Neural cell (in vitro differentiated cells): ENCODE results near the gene COL4A2.

Source experiments
- EZH2 ChIP-seq: fragments of 200-600, 300-800 bp; shearing (Covaris generic), sonication (generic); IDR thresholded peaks from 2 replicates; pipeline ENCODE4 v1.6.1; 2014; ENCODE audit warnings: antibody characterized with exemption, low read length, borderline replicate concordance, mild to moderate bottlenecking; ENCODE audit not compliant: insufficient read depth, poor library complexity, severe bottlenecking
- MXI1 ChIP-seq: fragments of 450-650 bp; conservative IDR thresholded peaks from 2 replicates; pipeline ENCODE4 v1.6.1; 2014; ENCODE audit warnings: antibody characterized with exemption, mild to moderate bottlenecking; ENCODE audit not compliant: poor library complexity, severe bottlenecking
- POLR2AphosphoS5 ChIP-seq: IDR thresholded peaks from 2 replicates; pipeline ENCODE4 v1.6.1; 2012
- RAD21 ChIP-seq: fragments of 450-650 bp; conservative IDR thresholded peaks from 2 replicates; pipeline ENCODE4 v1.6.1; 2014; ENCODE audit warnings: antibody characterized with exemption, mild to moderate bottlenecking, moderate library complexity
- SMC3 ChIP-seq: fragments of 450-650 bp; conservative IDR thresholded peaks from 2 replicates; pipeline ENCODE4 v1.6.1; 2014; ENCODE audit warnings: antibody characterized with exemption, mild to moderate bottlenecking, moderate library complexity; ENCODE audit not compliant: poor library complexity
- TF ChIP-seq, protein P1 (sequence below): fragments of 450-650 bp; IDR thresholded peaks from 2 replicates; pipeline ENCODE4 v1.5.1; 2014; ENCODE audit warnings: antibody characterized with exemption, mild to moderate bottlenecking, moderate library complexity; ENCODE audit not compliant: poor library complexity, severe bottlenecking
- TF ChIP-seq, protein P2 (sequence below): IDR thresholded peaks from 2 replicates; pipeline ENCODE4 v1.6.1; 2012; ENCODE audit warnings: borderline replicate concordance

DNA sequence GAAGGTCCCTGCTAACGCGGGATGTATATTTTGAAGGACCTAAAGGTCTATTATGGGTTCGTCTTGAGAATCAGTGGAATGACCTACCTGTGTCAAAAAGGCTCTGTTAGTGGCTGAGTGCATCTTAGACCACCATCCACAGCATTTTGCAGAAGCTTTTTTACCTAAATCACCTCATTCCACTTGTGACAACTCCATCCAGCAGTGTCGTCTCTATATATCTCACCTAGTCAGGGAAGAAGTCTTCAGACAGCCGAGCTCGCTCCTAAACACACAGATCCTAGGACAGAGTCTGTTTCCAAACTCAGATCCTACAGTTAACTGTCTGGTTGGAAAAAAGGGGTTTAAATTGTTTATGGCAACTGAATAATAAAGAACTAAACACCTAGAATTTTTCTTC is 33.8 kb upstream of the COL4A2 start:
- TF ChIP-seq, protein P1, sequence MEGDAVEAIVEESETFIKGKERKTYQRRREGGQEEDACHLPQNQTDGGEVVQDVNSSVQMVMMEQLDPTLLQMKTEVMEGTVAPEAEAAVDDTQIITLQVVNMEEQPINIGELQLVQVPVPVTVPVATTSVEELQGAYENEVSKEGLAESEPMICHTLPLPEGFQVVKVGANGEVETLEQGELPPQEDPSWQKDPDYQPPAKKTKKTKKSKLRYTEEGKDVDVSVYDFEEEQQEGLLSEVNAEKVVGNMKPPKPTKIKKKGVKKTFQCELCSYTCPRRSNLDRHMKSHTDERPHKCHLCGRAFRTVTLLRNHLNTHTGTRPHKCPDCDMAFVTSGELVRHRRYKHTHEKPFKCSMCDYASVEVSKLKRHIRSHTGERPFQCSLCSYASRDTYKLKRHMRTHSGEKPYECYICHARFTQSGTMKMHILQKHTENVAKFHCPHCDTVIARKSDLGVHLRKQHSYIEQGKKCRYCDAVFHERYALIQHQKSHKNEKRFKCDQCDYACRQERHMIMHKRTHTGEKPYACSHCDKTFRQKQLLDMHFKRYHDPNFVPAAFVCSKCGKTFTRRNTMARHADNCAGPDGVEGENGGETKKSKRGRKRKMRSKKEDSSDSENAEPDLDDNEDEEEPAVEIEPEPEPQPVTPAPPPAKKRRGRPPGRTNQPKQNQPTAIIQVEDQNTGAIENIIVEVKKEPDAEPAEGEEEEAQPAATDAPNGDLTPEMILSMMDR, result no peak
- TF ChIP-seq SMC3, result no peak
- no peak for TF ChIP-seq POLR2AphosphoS5
- TF ChIP-seq RAD21, result no peak
- TF ChIP-seq, protein P2, sequence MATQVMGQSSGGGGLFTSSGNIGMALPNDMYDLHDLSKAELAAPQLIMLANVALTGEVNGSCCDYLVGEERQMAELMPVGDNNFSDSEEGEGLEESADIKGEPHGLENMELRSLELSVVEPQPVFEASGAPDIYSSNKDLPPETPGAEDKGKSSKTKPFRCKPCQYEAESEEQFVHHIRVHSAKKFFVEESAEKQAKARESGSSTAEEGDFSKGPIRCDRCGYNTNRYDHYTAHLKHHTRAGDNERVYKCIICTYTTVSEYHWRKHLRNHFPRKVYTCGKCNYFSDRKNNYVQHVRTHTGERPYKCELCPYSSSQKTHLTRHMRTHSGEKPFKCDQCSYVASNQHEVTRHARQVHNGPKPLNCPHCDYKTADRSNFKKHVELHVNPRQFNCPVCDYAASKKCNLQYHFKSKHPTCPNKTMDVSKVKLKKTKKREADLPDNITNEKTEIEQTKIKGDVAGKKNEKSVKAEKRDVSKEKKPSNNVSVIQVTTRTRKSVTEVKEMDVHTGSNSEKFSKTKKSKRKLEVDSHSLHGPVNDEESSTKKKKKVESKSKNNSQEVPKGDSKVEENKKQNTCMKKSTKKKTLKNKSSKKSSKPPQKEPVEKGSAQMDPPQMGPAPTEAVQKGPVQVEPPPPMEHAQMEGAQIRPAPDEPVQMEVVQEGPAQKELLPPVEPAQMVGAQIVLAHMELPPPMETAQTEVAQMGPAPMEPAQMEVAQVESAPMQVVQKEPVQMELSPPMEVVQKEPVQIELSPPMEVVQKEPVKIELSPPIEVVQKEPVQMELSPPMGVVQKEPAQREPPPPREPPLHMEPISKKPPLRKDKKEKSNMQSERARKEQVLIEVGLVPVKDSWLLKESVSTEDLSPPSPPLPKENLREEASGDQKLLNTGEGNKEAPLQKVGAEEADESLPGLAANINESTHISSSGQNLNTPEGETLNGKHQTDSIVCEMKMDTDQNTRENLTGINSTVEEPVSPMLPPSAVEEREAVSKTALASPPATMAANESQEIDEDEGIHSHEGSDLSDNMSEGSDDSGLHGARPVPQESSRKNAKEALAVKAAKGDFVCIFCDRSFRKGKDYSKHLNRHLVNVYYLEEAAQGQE, result no peak
- TF ChIP-seq EZH2, result no peak
- TF ChIP-seq MXI1, result no peak
